WI38 (cell line): ENCODE results near the gene SEMA6A.

Experiments used
- H3K4me3 ChIP-seq: 2 replicates; pipeline ENCODE4 v1.5.1; 2011; ENCODE audit warnings: low read depth, mild to moderate bottlenecking, control low read depth, low read length
- CTCF ChIP-seq: IDR thresholded peaks from 2 replicates; pipeline ENCODE4 v1.5.1; 2012; ENCODE audit warnings: low read depth, mild to moderate bottlenecking, control low read depth, low read length

Gene SEMA6A

GRCh38 chr5:116469631-116470030 is 105.0 kb downstream of the SEMA6A start:
- H3K4me3 ChIP-seq = no peak overlapping the region
- no peak for TF ChIP-seq CTCF

GRCh38 chr5:116468583-116468982 is 106.0 kb downstream of the SEMA6A start:
- no peak for TF ChIP-seq CTCF
- H3K4me3 ChIP-seq = no peak overlapping the region

GRCh38 chr5:116467465-116467843 is 107.2 kb downstream of the SEMA6A start:
- no peak for TF ChIP-seq CTCF
- H3K4me3 ChIP-seq = no peak overlapping the region

- no peak overlapping the region for H3K4me3 ChIP-seq
- no peak for TF ChIP-seq CTCF
Measured at GRCh38 chr5:116466727-116467464, 107.7 kb downstream of the SEMA6A start.

- no peak overlapping the region for H3K4me3 ChIP-seq
Measured at GRCh38 chr5:116465411-116465810, 109.2 kb downstream of the SEMA6A start.

GRCh38 chr5:116464144-116464708 is 110.4 kb downstream of the SEMA6A start:
- TF ChIP-seq CTCF = no peak

More at GRCh38 chr5:116465411-116465810, 109.2 kb downstream of the SEMA6A start:
- no peak for TF ChIP-seq CTCF

GRCh38 chr5:116462500-116462899 is 112.1 kb downstream of the SEMA6A start:
- TF ChIP-seq CTCF = no peak
- H3K4me3 ChIP-seq = no peak overlapping the region

More at GRCh38 chr5:116464144-116464708, 110.4 kb downstream of the SEMA6A start:
- H3K4me3 ChIP-seq = no peak overlapping the region
